Activated CD4-positive, CD25-positive, alpha-beta regulatory T cell treated with anti-CD3 and anti-CD28 coated beads, Interleukin-2, amount 50 U/mL, for 24 hours (primary cell): Measurements from ENCODE around the gene NAP1L1.
"Not testable (repeated sequence)": the region's sequence is repeated elsewhere in the genome, so short reads cannot be mapped to it uniquely, and the experiment has no call there.

ENCODE experiments used
- ATAC-seq, 2 donors: fragments of 150-1000 bp; cut with Tn5 transposase; one replicate each; pipeline ENCODE4 v1.10.0; 2021; ENCODE audit warnings: mild to moderate bottlenecking in 1 of 2, moderate library complexity in 1 of 2

Gene NAP1L1

DNA sequence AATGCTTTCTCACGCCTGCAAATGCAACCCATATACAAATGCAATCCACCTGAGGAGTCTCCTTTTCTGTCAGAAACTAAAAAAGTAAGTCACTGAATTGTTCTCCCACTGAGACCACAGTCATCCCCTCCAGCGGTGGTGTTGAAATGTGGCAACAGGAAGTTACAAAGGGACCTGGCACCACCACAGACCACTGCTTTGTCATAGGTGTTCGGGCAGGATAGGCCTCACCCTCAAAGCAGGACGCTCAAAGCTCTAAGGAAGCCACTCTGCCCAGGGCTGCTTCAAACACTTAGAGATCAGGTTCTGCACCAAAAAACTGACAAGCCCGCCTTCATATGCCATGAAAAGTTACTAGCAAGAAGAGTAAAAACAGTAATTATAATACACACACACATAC, 64.2 kb downstream of the NAP1L1 start:
- peak; percentile 75 to 79 for ATAC-seq

DNA sequence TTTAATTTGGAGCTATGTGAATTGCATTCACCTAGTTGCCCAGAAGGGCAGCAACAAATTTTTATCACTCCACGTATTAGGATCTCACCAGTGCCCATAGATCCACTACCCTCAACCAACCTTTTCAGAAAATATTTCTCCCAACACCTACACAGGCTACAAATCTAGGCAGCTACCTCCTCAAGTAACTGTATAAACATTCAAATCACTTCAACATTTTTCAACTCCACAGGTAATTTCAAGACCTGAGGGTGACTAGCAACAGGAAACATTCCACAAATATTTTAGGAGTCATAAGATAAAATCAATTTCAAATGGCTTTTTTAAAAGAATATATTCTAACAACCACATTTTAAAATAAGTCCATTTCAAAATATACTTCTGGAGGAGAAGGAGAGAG, 65.8 kb downstream of the NAP1L1 start:
- ATAC-seq = no peak

DNA sequence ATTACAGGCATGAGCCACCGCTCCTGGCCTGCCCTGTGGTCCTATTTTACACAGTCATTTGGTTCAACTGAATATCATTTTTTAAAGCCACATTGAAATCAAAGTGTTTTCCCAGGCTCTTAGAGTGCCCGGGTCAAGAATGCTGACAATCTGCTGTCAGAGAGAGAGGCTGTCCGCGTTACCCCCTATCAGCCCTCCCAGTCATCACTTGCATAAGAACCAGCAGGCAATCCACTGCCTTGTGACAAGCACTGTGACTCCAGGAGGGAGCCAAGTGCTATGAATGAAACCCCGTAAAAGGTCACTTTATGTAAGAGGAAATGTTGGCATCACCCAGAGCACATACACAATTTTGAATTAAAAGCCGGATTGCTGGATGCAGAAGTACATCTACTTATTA, 66.4 kb downstream of the NAP1L1 start:
- ATAC-seq = no peak

DNA sequence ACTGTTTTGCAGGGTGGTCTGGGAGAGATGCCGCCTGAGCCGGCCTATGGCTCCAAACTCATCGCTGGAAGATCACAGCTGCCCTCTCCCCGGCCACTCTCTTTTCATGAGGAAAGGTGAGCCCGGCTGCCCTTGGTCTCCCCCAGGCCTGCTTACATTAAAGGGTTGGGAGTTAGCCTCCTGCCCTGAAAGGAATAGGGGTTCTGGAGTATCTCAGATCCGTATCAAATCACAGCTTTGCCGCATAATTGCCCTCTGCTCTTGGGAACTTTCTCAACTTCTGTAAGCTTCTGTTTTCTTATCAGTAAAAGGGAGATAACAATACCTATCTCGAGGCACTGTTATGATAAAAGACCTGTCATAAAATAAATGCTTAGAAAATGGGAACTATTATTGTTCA, 70.5 kb downstream of the NAP1L1 start:
- no peak for ATAC-seq

DNA sequence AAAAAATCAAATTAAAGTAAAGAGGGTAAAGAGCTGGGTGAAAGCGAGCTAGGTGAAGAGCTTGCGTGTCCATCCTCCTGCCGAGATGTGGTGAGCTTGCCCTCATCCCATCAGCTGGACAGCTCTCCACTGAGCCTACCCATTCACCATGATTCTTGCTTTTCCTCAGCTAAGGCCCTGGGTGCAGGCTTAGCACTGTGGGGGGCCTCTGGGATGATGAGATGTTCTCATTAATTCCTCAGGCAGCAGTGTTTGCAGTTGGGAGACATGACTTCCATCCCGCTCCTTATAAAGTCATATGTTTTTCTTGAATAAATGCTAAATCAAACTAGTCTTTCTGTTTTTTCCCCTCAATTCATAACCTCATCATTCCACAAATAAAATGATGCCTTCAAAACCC, 70.9 kb downstream of the NAP1L1 start:
- ATAC-seq = no peak

DNA sequence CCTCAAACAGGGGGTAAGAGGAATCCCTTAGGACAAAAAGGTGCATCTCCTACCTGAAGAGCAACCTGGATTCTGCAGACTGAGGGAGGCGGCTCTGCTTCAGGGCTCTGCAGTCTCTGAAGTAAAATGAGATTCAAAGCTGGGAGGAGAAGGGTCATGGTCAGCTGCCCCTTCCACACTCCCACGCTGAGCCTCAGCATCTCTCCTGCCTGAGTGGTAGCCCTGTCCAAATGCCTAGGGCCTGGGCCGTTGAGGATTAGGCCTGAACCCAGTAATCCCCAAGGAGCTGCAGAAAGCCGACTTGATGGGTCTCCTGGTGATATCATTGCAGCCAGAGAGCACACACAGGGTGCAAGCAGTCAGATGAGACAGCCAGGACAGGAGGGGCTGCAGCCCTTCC, 71.8 kb downstream of the NAP1L1 start:
- ATAC-seq = no peak

DNA sequence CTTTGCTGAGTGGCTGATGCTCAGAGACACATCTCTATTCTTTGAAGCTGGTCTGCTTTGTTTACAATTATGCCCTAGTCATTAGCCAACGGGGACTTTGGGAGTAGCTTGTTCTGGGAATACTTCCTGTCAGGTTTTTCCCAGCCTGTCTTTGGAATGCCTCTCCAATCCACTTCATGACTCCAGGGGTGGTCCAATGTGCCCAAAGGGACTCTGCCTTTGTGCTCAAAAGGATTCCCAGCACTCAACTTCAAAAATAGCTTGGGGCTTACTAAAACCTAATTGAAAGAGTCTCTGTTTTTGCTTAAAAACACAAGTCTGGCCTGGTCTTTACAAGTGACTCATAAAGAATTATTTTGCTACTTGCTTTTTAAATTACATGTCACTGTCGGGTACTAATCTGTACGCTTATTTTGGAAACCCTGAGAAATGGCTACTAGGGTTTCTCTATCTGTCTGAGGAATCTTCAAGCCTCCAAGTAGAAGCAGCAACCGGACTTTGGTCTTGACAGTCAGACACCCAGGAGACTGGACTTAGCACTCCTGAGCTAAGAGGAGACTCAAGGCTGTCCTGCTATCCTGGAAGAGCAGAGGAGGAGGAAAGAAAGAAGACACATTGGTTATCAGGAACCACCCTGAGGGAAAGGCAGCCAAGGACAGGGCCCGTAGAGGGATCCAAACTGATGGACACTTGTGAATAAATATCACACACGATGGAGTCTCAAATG, 73.6 kb downstream of the NAP1L1 start:
- ATAC-seq = no peak

DNA sequence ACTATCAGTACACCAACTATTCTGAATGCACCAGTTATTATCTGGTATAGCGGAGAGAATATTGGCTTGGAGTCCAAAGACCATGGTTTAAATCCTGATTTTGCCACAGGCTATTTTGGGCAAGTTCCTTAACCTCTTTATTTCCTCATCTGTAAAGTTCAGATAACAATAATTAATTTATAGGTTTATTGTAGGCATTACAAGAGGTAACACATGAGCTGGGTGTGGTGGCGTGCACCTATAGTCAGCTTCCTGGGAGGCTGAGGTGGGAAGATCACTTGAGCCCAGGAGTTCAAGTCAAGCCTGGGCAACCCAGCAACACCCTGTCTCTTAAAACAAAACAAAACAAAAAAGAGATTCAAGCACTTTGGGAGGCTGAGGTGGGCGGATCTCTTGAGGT, 76.1 kb downstream of the NAP1L1 start:
- ATAC-seq = no peak

DNA sequence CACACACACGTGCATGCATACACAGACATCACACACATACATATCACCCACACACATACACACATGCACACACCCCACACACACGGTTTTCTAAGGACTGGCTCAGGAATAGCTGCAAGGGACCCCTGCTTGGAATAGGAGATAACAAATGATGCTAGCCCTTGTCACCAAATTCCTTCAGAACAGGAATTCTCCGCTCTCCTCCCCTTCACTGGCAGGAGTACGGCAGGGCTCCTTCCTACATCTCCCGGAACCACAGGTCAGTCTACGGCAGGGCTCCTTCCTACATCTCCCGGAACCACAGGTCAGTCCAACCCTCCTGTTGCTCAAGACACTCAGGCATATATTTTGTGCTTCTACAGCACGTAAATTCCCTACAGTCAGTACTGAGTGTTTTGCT, 76.8 kb downstream of the NAP1L1 start:
- no peak for ATAC-seq

DNA sequence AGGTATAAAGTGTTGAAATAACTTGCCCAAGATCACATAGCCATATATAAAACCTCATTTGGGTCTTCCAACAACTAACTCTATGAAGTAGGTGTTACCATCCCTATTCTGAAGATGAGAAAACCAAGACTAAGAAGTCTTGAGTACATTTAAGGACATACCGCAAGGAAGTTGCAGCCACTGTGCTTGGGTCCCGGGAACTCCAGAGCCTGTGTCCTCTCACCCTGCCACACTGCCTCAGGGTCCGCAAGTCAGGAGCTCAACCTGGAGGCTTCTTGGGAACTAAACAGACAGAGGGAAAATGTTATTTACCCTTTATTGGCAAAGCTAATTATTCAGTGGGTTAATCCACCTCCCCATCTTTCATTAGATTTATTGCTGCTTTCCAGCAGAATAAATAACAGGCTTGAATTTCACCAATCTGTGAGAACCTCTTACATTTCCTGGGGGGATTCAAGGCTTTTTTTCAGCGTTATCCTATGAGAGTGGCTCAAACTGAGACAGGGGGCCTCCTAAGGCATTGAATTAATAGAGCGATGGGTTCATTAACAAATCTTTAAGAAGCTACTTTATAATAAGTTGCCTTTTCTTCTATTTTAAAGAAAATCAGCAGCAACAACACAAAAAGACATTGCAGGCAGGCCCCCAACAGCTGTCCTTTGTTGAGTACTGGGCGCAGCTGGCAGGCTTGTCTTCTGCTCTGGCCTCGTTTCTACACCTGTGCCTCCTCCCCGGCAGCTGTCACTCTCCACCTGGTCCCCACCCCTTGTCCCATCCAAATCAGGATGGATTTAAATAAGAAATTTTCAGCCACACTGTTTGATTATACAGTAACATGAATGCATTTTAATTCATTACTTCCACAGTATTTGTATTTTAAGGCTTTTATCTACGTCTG, 78.2 kb downstream of the NAP1L1 start:
- ATAC-seq = no peak

DNA sequence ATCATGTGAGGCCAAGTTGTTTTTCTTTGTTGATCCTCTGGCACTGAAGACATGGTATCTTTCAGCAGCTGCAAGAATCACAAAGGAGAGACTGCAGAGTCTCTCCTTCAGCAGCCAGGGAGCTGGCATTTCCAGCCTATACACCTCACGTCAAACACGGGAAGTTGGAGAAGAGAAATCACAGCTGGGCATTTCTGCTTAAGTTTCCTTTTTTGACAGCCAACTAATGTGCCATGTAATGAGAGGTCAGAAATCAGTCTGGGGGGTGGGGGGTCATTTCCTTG, 81.2 kb downstream of the NAP1L1 start:
- no peak for ATAC-seq

DNA sequence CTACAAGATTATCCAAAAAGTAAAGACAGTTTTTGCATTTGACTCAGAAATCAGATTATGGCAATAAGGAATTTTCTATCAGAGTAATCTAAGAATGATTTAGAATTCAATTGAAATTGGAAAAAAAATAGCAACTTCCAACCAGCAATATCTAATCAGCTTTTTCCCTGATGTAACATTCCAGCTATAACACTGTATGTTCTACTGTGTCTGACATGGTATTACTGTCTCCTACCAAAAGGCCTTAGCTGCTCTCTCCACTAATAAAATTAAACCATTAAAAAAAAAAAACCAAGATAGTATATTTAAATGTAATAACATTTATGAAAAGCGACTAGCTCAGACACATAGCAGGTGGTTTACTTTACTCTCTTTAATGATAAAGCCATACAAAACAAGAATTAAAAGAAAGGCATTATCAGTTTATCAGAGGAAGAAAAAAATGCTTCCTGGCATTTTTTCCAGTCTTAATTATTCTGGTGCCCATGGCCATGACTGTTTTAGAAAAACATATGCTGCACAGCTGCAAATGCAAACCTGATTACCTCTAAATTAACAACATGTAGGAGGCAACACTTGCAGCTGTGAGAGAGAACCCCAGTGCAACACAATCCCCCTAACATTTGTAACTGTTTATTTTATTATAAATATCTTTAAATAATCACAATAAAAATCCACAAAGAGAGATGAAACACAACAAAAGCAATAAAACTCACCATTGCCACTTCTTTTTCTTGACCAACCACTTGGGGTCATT, 81.7 kb downstream of the NAP1L1 start:
- ATAC-seq = no peak

DNA sequence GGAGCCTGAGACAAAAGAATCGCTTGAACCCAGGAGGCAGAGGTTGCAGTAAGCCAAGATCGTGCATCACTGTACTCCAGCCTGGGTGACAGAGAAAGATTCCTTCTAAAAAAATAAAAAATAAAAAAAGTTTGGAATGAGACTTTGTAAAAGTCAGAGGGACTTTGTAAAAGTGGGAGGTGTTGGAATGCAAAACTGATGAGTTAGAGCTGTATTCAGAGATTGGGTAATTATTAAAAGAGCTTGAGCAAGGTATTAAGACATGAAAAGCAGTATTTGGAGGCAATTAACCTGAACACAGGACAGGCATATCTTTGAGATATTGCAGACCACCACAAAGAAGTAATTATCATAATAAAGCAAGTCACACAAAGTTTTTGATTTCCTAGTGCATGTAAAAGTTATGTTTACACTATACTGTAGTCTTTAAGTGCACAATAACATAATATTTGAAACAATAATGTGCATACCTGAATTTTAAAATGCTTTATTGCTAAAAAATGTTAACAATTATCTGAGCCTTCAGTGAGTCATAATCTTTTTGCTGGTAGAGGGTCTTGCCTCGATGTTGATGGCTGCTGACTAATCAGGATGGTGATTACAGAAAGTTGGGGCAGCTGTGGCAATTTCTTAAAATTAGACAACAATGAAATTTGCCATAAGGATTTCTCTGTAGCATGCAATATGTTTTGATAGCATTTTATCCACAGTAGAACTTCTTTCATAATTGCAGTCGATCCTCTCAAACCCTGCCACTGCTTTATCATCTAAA, 86.0 kb downstream of the NAP1L1 start:
- no peak for ATAC-seq

DNA sequence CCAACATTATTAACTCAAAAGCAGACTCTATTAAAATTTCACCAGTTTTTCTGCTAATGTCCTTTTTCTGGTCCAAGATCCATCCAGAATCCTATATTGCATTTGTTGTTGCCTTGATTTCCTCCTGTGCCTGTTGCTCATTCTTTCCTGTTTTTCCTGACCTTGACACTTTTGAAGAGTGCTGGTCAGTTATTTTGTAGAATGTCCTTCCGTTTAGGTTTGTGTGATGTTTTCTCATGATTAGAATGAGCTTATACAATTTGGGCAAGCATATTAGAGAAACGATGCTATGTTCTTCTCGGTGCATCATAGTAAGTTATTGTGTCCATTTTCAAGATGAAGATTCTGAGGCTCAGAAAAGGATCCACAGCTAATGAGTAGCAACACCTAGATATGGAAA, 86.8 kb downstream of the NAP1L1 start:
- no peak for ATAC-seq

DNA sequence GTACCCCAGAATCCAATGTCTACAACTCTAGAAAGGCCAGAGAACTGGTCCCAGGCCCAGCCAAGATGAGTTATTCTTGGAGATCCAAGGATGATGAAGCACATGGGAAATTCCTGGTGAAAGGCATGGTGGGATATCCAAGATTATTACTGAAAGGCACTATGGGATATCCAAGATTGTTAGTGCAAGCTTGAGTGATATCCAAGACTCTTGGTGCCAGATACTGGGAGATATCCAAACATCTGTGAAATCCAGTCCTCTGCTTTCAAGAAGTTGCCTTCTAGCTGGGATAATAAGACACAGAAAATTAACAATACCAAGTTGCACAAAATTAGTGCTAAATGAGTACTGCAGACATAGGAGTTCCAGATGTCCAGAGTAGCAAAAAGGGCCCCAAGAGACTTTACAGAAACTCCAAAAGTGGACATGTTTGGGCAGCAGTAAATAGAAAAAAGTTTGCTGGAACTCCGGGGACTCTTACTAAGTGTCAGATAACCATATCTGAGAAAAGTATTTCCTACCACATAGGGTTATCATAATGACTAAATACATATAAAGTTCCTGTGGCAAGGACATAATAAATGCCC, 87.5 kb downstream of the NAP1L1 start:
- no peak for ATAC-seq

DNA sequence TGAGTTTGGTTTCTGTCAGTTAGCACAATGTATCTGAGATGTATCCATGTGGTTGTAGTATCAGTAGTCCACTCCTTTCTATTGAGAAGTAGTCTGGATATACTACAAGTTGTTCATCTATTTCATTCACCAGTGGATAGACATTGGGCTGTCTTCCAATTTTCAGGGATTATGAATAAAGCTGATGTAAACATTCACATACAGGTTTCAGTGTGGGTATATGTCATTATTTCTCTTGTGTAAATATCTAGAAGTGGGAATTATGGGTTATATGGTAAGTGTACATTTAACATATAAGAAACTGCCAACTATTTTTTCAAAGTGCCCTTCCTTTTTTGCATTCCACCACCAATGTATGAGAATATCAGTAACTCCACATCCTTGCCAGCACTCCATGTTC, 88.8 kb downstream of the NAP1L1 start:
- no peak for ATAC-seq

DNA sequence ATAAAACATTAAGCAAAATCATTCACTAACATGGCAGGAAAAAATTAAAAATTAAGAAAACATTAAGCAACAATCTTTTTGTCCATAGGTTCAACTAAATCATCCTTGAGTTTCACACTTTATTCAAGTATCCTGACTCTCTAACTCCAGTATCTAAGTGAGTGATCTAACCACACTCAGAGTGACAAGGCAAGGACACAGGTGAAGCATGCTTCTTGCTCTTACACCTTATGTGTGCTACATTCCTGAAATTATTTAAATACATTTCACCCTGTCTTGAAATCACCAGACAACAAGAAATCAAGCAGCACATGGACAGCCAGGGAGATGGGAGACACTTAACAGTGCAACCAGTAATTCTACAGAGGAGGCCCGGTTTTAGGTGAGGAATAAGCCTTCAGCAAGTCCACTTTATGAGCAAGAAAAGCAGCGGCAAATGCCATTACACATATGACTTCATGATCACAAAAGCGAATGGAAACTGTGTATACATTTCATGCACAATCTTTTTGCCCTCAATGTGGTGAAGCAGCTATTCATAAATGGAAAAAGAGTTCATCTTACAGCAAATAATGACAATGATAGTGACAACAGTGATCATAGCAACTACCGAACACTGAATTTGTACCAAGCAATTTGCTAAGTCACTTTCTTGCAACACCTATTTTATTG, 90.3 kb downstream of the NAP1L1 start:
- peak; percentile 77 to 82 for ATAC-seq

DNA sequence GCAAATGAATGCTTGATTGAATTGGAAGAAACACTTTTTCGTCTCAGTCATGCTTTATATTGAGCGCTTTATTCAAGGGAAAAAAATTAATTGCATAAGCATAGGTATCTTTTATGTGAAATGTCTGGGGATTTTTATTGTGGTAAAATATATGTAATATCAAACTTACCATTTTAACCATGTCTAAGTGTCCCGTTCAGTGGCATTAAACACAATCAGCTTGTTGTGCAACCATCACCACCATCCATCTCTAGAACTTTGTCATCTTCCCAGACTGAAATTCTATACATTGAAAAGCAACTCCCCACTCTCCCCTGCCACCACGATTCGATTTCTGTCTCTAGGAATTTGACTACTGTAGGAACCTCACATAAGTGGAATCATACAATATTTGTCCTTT, 92.7 kb downstream of the NAP1L1 start:
- ATAC-seq = no peak

DNA sequence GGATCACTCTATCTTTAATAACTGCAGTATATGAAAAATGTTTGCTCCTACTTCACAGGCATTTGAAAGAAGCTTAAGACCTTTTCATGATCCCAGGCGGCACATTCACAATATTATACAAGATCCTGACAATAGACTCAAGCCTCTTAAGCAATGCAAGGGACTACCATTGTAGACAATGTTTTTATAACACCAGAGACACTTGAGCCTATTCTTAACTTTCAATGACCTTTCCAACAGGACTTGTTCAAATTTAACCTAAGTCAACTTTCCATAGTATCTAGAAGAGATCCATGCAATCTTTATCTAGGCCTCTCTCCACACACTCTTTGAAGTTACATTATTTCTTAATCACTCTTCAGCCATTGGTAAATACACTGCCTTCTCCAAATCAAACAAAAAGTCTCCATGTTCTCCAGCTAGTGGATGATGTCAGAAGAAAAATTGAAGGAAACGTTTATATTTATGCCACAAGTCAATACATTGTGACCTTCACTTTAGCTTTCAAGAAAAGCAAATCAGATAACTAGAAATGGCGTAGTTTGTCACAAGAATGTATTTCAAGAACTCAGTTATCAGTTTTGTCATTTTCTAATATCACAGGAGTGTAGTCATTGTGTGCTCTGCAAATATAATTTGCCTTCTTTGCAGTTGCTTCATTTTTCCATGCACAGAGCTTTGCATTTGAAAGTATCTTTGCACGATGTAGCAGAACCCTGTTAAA, 94.1 kb downstream of the NAP1L1 start:
- ATAC-seq = no peak

DNA sequence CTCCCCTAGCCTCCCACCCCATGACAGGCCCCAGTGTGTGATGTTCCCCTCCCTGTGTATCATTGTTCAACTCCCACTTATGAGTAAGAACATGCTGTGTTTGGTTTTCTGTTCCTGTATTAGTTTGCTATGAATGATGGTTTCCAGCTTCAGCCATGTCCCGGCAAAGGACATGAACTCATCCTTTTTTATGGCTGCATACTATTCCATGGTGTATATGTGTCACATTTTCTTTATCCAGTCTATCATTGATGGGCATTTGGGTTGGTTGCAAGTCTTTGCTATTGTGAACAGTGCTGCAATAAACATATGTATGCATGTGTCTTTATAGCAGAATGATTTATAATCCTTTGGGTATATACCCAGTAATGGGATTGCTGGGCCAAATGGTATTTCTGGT, 96.8 kb downstream of the NAP1L1 start:
- not testable (repeated sequence) for ATAC-seq
